ENCODE data around the gene RNF130.

RNF130 gene

DNA sequence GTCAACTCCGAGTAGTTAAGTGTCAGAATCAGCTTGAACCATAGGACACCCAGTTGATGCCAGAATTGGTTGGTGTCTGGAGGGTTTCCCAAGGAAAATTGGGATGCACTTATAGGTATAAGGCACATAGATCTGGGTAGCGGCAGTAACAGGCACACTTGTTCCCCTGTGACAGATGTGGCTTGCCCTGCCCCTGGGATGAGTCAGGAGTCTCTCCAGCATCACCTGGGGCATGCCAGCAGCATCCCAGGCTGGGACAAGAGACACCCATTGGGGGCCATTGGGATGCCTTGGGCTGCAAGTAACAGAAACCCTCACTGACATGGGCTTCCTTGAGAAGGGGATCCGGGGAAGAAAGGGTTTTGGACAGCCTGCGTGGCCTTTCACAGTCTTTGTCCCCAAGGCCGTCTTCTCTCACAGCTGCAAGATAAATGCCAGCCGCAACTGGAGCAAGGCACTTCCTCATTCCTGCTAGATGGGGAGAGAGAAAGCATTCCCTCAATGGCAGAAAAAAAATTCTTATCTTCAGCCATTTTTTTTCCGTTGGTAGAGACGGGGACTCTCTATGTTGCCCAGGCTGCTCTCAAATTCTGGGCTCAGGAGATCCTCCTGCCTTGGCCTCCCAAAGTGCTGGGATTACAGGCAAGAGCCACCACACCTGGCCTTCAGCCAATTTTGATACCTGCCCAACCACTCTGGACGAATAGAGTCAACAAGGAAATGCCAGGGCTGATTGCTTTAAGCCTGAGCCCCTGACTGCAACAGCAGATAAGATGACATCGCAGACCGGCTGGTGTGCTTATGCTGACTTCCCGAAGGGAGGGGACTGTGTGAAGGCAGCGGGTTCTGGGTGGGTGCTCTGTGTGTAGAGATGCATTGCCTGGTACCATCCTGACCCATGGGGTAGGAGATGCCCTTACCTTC lies 13.3 kb upstream of the RNF130 start:
- no peak for DNase-seq

DNA sequence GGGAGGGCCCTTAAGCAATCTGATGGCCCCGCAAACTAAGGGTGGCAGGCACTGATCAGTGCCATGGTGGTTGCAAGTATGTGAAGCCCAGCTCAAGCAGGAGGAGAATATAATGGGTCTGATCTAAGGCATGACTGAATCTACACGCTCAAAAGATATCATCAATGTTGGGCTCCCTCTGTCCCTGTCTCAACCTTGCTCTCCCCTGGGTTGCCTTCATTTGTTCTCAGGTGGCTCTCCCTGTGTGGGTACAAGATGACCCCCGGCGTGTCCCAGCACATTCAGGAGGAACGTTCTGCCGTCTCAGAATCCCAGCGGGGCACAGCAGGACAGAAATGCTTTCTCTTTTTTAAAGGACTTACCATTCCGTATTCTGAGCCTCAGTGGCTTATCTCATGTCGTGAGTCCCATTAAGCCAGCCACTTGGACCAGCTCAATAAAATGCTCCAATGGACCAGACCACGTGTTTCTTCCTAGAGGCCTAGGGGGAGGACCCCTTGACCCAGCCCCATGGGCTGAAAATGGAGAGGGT lies 12.0 kb upstream of the RNF130 start:
- no peak for DNase-seq

DNA sequence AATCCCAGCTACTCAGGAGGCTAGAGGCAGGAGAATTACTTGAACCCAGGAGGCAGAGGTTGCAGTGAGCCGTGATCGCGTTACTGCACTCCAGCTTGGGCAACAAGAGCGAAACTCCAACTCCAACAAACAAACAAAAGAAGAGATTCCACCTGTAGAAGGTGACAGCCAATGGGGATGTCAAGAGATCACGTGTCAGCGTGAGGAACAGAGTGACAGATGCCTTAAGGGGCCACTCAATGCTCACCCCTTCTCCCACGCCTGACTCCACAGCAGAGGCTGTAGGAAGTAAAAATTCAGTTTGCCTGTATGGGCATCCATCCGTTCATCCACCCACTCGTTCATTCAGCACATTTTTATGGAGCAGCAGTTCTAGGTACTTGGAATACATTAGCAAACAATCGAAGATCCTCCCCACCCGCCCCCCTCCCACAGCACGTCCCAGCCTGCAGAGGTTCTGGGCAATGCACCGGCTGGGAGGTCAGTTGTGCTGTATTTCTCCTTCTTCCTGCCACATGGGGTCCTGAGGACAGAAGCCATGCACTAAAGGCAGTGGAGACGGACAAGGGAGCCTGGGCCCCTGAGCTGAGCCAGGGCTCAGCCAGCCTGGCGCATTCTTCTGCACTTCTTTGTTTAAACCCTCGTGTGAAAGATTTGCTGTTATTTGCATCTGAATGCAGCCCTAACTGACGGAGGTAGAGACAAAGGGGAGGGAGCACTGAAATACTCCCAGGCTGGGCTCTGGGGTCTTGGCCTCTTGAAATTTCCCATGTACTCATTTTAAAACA lies 11.3 kb upstream of the RNF130 start:
- DNase-seq = no peak

DNA sequence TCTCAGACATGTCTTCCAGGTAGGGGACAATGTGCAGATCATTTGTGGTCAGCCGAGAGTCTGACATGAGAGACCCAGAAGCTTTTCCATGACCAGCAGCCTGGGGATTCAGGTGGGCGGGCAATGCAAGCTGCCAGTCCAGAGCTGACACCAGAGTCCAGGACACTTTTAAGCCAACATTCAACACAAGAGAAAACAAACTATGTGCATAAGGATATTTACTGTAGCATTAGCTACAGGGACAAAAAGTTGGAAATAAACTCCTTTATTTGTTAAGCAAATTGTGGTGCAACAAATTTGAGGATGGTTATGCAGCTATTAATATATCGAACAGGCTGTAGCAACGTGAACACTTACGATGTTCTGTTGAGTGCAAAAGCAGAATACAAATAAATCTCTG lies 9.9 kb upstream of the RNF130 start:
- DNase-seq = no peak

DNA sequence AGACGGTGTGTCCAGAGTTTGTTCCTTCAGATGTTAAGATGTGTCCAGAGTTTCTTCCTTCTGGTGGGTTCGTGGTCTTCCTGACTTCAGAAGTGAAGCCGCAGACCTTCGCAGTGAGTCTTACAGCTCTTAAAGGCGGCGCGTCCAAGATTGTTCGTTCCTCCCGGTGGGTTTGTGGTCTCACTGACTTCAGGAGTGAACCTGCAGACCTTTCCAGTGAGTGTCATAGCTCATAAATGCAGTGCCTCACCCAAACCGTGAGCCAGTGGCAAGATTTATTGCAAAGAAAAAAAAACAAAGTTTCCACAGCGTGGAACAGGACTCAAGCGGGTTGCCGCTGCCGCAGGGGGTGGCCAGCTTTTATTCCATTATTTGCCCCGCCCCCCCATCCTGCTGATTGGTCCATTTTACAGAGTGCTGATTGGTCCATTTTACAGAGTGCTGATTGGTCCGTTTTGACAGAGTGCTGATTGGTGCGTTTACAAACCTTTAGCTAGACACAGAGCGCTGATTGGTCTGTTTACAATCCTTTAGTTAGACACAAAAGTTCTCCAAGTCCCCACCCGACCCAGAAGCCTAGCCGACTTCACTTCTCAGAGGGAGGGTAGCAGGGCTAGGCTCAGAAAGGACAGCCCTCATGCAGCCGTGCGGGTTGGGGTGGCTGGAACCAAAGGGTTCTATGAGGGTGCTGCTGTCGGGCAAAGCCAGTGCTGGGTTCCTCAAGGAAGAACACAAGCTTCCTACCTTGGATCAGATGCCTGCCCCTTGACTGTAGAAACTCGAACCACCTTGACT lies 9.1 kb upstream of the RNF130 start:
- DNase-seq = no peak

DNA sequence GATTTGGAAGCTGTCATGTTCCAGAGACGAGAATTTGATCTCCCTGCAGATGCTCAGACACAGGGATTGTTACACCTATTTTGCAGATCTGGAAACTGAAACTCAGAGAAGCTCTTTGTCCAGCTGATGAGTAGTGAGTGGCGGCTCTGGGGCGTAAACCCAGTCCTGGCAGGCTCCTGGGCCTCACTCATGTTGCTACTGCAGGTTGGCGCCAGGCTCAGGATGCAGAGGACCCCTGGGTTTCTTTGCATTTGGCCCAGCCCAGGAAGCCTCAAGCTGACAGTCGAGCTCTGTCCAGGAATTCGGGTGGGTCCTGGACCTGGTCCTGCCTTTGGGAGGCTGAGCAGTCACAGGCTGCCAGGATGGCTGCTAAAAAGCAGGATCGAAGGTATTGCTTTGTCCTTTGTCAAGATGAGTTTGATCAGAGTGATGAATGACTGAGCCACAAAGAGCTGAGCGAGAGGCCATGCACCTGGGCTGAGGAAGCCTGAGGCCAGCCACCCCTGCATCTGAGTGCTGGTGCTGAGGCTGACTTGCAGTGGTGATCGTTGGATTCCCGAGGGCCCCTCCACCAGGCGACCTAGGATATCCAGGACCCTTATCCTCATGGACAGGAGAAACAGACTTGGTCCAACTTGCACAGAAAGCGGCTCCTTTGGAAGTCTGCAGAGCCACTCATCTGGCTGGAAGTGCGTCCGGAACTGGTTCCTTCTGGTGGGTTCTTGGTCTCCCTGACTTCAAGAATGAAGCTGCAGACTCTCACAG lies 8.3 kb upstream of the RNF130 start:
- DNase-seq = no peak

DNA sequence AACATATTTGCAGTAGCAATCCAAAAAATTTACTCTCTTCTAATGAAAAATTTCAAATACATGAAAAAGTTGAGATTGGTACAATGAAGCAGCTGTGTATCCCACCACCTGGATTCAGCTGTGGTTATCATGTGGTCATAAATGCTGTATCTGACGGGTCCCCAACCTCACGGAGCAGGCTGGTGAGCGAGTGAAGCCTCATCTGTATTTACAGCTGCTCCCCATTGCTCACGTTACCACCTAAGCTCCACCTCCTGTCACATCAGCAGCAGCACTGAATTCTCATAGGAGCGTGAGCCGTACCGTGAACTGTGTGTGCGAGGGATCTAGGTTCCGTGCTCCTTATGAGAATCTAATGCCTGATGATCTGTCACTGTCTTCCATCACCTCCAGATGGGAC lies 6.8 kb upstream of the RNF130 start:
- no peak for DNase-seq

DNA sequence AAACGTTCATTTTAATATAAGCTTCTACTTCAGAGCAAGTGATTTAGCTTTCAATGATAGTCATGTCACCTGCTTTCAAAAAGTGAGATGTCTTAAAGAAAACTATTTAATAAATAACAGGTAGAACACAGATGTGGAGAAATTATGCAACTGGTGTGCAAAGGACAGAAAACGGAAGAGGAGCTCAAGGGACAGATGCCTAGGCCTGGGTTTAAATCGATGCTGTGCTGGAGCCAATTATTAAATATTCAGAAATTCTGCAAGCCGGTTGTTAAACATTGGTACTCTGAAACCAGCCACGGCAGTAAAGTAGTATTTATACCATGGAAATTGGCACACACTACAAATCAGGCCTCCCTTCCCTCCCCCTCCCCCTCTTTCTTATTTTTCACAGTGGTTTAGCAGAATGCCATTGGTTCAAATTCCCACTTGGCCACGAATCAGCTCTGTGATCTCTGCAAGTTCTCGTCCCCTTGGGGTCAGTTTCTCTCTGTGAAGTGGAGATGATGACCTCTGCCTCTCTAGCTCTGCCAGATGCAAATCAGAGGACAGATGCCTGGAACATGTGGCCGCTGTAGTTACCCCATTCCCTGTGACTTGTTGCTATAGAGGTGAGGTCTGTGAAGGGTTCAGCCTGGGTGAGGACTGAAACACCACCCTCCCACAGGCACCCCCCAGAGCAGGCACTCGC lies 6.2 kb upstream of the RNF130 start:
- DNase-seq = no peak

DNA sequence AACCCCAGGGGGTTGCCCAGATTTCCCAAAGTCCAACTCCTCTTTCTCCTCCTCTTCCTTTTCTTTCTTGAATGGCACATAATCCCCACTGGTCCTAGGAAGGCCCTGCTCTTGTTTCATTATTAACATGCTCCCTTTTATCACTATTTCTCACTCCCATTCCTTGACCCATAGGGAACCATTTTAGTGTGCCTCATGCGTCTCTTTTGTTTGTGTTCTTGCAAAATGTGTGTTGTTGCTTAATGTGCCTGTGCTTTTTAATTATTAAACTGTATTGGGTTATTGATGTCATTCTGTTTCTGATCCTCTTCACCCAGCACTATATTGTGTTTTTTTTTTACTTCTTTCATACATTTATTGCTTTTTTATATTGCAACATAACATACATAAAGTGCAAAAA lies 4.1 kb upstream of the RNF130 start:
- no peak for DNase-seq

DNA sequence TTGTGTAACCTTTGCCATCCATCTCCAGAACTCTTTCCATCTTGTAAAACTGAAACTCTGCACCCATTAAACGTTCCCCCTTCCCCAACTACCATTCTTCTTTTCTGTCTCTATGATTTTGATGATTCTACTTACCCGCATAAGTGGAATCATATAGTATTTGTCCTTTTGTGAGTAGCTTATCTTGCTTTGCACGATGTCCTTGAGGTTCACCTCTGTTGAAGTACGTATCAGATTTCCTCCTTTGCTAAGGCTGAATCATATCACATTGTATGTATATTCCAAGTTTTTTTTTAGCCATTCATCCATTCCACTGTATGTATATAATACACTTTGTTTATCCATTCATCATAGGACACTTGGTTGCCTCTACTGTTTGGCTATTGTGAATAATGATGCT lies 2.9 kb upstream of the RNF130 start:
- no peak for DNase-seq

DNA sequence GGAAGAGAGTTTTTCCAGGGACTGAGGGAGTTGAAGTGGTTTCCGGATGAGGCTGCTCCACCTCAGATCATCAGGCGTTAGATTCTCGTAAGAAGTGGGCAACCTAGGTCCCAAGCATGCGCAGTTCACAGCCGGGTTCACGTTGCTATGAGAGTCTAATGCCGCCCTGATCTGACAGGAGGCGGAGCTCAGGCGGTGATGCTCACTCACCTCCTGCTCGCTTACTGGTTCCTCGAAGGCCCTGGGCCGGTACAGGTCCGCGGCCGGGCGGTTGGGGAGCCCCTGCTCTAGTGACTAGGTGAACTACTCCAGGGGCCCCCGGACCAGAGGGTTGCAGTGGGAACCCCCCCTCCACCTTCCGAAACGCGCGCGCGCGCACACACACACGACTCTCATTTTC lies 997 bp upstream of the RNF130 start:
- no peak for DNase-seq

DNA sequence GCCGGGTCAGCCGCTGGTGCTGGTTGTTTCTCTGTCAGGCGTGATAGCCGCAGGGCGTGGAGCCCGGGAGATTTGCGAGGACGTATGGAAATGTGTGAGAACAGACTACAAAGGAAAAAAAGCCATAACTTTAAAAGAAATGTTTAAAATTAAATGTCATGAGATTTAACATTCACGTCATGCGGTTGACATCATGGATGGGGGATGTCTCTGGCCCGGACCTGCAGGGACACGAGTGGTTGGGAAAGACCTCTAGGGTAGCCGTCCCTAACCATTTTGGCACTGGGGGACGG lies 643 bp upstream of the RNF130 start:
- no peak for DNase-seq

DNA sequence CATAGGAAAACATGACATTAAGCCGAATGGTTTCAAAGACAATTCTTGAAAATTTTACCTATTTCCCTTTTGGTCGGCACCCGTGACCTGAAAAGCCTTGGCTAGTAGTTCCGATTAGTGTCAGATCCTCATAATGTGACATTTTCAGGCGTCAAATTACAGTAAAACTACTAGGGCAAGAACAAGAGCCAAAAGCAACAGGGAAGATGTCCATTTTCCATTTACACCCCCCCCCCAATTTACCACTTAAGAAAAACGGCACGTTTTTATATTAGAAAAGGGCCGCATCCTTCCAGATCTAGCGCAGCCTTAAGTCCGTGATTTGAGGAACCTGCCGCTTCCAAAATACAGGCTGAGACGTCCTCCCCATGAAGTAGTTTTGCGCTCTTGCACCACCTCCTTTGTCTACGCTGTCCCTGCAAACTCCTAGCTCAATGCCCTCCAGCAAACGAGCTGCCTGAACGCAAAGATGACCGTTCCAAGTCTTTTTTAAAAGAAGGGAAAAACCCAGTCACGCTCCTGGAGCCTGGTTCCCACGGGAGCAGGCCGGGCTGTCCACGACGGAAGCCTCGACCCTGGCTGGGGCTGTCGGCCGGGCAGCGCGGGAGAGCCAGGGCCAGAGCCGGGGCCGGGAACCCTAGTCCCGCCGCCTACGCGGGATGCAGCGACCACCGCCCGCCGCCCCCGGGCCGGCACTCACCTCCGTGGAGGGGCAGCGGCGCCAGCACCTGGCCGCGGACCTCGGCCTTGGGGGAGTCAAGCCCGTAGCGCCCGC lies 616 bp downstream of the RNF130 start:
- no peak for DNase-seq

DNA sequence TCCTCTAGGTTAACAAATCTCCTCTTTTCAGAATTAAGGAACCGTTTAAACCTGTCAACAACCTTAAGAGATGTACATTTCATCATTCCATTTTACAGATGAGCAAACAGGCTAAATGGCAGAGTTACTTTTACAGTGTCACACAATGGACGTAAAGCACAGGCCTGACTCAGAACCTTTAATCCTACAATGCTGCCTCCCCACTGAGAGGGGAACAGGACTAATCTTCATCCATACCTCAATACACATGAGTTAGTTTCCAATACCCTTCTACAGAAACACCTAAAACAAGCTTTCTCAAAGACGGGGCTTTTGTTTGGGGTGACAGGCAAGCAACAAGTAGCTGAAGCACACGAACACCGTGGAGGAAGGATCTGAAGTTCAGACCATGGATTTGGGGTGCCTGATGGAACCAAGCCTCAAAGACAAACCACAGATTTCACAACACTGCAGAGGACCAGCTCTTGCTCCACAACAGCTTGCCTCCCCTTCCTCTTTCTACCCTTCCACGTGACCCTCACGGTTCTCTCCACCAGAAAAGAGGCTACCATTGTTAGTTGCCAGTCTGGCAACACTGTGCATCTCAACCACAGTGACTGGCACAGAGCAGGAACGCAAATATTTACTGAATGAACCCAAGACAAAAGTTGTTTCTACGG lies 1.8 kb downstream of the RNF130 start:
- no peak for DNase-seq

DNA sequence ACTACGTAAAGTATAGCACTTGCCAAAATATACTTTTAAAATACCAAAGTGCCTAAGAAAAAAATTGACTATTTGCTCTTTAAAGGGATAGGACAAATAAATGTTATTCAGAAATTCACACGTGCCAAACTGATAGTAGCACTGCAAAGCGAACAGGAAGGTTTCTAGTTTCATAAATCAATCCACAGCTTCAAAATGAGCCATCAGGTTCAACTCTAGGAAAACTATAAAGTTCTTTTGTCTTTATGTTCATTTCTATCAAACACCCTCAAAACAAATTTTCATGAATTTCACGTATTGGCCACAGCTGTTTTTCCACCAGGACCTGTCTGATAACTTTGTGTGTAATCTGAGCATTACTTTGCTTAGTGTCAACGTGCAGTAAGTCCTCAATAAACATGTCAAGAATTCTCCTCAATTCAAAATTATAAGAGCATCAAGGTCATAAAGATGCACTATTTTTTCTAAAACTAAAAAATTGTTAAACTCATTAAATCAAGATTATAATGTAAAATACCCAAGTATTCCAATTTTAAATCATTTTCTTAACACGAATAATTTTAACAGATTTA lies 3.0 kb downstream of the RNF130 start:
- DNase-seq = no peak

DNA sequence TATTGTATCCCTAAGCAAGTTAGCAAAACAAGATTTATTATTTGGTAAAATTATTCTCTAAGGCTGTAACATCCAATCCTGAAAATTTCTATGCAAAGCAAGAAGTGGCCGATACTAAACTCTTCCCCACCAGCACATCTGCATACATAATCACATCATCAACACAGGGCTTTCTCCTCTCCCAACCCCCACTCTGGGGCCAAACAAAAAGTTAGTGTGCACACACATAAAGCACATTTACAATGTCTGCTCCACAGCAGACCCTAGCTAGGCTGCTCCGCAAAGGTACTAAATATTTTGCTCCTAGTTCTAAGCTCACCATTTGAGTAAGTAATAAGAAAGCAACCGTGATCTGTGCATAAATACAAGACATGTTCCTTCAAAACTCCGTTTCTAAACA lies 3.6 kb downstream of the RNF130 start:
- no peak for DNase-seq

DNA sequence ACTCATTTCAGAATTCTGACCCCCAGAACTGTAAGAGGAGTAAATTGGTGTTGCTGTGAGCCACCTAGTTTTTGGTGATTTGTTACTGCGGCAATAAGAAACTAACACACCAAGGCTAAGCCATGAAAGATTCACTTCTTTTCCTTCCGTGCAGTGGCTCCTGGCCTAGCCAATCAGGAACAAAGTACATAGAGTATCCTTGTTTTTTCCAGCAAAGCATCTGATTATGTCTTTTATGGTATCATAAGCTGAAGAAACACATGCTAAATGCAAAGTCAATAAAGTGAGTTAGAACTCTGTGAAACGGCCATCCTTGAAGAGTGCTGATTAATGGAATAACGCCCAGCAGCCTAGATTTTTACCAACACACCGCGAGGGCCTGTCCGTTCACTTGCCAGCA lies 11.4 kb downstream of the RNF130 start:
- DNase-seq = no peak

DNA sequence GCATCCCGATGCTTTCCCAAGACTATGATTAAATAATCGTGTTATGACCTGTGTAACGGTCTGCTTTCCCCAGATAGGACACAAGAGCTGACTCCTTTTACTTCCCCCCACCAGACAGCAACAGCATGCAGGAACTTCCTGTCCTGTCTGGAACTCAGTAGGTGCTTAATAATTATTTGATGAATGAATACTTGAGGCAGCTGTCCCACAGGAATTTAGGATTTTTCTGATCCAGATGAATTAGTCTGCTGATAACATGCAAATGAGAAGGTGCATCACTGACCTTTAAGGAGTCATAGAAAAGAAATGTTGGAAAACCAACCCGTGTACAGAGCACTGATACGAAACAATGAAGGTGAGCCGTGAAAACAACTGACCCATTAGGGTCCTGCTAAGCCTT lies 12.2 kb downstream of the RNF130 start:
- DNase-seq = no peak

DNA sequence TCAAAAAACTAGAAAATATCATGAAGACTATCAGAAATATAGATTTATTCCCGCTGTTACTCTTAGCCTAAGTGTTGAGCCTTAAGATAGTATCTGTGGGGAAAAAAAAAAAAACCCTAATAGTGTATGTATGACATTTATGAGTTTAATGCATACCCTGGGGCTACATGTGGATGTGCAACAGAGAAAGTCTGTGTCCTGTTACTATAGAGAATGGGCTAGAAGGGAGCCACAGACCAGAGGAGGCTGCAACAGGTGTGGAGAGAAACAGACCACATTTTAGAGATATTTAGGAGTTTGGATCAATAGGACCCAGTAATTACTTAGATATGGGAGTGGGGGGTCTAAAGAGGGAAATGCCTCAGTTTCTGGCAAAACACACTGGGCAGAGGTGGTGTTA lies 15.4 kb downstream of the RNF130 start:
- no peak for DNase-seq

DNA sequence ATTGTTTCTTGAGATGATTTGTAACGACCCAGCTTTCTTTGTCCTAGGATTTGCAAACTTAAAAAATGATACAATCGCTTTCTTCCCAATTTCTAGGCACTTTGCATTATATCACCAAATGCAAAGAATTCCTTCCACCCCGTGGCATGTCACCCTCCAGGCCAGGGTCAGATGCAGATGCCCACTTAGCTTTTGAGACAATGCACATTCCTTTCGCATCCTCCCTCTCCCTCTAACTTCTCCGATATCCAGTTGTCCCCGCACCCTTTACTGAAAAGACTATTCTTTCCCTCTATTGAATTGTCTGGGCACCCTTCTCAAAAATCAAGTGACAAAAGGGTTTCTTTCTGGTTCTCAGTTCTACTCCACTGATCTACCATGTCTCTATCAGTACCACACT lies 17.3 kb downstream of the RNF130 start:
- no peak for DNase-seq

All from cortex of kidney (tissue), 1 donor.